Daoy (cell line): ENCODE data around the gene NDUFA5. TPM values are rescaled to one million over a fixed set of nuclear protein-coding genes. Genes with fewer than 3 reads are reported as not detected.
"Not testable (repeated sequence)": the region's sequence is repeated elsewhere in the genome, so short reads cannot be mapped to it uniquely, and the experiment has no call there.

Source experiments
- DNase-seq: peaks from one replicate; pipeline ENCODE4 v3.0.0-alpha.2; 2015; ENCODE audit warnings: low read depth
- total RNA-seq: library from RNA; depleted of rRNA; stranded (reverse); fragments of >200 nt; shearing (Covaris generic); gene quantifications from 2 replicates; pipeline ENCODE4 v1.2.3, GENCODE V29; 2014

Gene NDUFA5
- total RNA-seq, 1 experiment from 2014 or later, result 149 TPM

DNA sequence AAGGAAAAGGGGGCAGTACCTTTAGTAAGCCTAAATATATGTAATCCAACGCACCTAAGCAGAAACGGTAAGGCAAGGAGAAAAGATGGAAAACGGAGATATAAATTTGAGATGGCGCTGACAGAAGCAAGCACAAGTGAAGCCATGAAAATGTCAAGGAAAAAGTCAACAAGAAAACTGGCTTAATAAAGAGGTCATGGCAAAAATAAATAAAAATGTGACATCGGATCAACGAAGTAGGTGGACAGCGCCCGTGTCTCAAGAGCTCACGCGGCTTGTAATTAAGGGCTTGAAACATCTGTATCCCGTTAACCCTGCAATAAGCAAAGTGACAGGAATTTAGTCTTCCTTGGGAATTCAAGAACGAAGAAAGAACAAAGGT lies 611 bp downstream of the NDUFA5 start:
- DNase-seq, result no peak

DNA sequence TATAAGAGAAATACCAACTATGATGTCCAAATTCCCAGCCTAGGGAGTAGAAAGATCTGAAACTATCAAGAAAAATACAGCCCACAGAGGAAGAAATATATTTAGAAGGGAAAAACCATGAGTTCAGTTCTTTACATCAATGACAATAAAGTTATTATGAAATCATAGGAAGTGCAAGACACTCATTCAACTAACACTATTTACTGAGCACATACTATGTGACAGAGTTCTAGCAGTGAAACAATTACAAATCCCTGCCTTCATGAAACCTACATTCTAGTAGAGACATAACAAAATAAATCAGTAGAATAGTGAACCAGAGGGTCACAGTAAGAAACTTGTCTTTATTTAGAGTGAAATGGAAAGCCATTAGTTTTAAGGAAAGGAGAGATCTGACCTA lies 2.1 kb downstream of the NDUFA5 start:
- no peak for DNase-seq

DNA sequence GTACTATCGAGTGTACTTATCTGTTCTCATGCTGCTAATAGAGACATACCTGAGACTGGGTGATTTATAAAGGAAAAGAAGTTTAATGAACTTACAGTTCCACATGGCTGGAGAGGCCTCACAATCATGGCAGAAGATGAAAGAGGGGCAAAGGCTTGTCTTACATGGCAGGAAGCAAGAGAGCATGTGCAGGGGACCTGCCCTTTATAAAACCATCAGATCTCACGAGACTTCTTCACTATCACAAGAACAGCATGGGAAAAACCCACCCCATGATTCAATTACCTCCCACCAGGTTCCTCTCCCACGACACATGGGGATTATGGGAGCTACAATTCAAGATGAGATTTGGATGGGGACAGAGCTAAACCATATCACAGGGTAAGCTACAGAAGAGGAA lies 4.5 kb downstream of the NDUFA5 start:
- DNase-seq, result no peak

DNA sequence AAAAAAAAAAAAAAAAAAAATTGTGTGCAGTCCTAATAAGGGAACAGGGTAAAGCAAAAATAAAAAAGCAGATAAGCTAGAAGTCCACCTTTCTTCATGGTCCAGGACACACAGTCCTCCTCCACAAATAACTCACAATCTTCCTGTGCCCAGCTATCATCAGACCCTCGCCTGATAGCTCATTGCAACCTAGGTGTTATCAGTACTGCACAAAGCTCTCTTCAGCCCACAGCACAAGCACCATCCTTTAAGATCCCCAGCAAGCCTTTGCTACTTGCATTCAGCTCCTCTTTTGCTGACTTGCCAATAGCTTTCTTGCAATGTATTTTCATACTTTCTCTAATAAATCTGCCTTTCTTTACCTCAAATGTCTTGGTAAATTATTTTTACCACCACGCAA lies 5.0 kb downstream of the NDUFA5 start:
- no peak for DNase-seq

DNA sequence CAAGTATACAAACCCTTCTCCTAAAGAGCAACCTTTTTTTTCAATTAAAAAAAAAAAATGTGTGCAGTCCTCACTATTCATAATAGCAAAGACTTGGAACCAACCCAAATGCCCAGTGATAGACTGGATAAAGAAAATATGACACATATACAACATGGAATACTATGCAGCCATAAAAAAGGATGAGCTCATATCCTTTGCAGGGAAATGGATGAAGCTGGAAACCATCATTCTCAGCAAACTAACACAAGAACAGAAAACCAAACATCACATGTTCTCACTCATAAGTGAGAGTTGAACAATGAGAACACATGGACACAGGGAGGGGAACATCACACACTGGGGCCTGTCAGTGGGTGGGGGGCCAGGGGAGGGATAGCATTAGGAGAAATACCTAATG lies 5.5 kb downstream of the NDUFA5 start:
- DNase-seq, result not testable (repeated sequence)

DNA sequence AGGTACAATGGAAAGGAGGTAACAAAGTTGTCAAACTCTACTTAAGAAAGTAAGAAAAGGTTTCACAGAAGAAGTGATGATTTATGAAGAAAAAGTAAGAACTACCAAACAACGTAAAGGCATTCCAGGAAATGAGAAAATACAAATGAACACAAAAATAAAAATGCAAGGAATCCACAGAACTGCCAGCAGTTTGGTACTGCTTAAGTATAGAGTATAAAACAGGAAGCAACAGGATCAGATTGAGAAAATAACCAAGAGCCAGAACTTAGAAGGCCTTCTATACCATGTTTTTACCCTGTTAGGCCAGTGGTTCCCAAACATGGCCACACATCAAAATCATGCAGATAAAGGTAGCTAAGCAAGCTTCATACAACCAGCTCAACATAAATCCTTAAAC lies 9.2 kb downstream of the NDUFA5 start:
- no peak for DNase-seq

DNA sequence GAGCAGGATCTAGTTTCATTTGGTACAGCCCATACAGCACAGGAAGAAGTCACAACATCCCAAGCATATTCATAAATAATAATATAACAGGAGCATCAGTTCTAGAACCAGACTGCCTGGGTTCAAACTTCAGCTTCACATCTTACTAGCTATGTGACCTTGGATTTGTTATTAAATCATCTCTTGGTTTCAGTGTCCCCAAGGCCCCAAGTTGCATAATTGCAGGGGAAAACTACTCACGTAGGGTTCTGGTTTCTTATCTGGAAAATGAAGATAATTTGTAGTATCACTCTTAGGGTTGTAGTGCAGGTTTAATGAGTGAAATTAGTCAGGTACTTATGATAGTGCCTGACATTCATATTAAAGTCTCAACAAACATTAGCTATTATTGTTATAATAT lies 17.7 kb downstream of the NDUFA5 start:
- DNase-seq, result no peak

DNA sequence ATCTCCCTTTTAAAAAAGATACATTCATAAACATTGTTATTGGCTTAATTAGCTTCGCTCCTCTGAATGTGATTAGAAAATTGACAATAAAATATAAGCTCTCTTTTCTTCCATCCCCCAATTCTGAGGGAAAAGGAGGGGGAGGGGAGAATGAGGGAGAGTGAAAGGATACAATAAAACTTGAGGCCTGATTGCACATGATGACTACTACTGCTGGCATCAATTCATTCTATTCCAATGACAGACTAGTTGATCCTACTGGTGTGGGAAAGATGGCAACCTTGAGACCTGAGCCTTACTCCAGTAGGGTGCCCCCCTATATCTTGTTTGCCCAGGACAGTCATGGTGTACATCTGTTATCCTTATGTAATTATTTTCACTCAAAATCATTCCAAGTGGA lies 18.7 kb downstream of the NDUFA5 start:
- peak; percentile 20 for DNase-seq

DNA sequence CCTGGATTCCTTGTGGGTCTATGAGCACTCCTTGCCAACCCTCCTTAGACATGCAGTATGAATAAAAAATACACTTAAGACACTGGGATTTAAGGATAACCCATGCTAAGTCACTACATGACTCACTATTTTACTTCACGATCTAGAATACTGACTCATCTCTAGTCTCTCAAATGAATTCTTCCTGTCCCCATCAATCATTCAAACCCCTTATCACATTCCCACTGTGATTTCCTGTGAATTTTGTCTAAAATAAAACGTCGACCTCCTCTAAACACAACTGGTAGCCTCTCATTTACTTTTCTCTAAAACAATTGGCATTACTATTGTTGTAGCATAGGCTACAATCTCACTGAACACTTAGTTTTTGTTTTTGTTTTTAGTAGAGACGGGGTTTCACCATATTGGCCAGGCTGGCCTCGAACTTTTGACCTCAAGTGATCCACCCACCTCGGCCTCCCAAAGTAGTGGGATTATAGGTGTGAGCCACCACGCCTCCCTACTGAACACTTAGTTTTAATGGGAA lies 19.4 kb downstream of the NDUFA5 start:
- peak; percentile 71 for DNase-seq

DNA sequence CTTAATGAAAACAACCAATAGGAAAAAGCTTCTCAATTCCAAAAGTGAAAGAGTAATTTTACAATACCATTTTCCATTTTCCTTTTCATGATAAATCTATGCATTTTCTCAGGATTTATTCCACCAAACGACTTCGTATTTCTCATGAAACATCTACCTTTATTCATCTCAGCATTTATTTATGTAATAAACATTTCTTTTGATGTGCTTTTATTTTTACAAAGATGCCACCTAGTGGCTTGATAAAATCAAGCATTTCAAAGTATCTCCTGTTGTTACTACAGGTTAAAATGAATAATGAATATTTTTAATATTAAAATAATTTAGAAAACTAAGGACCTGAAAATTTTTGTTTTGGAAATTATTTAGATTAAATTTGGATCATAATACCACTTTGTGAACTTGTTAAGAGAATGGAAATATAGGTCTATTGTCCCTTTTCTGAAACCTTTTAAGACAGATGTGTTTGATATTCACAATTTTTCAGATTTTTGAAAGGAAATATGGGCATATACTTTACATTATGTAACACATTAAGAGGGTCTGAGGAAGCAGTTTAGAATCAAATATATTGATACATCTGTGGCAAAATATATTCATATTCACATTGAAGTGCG lies 20.5 kb downstream of the NDUFA5 start:
- no peak for DNase-seq

DNA sequence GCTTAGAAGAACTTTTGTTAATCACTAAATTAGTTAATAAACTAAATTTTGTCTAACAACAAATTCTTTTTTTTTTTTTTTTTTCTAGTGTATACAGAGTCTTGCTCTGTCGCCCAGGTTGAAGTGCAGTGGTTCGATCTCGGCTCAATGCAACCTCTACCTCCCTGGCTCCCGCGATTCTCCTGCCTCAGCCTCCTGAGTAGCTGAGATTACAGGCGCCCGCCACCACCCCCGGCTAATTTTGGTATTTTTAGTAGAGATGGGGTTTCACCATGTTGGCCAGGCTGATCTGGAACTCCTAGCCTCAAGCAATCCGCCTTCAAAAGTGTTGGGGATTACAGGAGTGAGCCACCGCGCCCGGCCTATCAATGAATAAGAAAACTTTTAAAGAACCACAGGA lies 22.1 kb downstream of the NDUFA5 start:
- DNase-seq, result no peak

DNA sequence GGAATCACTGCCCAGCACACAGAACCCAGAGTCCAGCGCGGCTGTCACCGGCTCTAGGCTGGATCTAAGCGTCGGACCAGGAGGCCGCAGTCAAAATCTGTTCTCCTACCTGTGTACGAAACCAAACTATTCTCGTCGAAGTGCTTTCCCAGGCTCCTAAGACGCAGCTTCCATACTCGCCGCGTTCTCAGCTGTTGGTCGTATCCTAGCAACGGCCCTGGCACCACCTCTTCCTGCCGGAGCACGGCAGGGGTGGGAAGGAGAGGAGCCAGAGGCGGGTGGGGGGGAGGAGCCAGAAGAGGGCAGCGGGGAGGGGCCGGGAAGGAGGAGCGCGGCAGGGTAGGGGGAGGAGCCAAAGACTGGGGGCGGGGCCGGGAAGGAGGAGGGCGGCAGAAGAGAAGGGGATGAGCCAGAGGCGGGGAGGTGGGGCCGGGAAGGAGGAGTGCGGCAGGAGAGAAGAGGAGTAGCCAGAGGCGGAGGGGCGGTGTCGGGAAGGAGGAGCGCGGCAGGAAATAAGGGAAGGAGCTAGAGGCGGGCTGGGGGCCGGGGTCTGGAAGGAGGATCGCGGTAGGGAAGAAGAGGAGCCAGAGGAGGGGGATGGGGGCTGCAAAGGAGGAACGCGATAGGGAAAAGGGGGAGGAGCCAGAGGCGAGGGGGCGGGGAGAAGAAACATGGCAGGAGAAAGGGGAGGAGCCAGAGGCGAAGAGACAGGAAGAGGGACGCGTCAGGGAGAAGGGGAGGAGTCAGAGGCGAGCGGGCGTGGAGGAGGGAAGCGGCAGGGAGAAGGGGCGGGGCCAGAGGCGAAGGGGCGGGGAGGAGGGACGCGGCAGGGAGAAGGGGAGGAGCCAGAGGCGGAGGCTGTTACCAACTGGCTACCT lies 23.0 kb downstream of the NDUFA5 start, which contains the start of gene IQUB:
TSS of gene IQUB (minus strand) at position 213 of the 878 bp plus-strand sequence. CDS start 22,255 bp downstream, outside the sequence.
- peak; percentile 100 for DNase-seq

DNA sequence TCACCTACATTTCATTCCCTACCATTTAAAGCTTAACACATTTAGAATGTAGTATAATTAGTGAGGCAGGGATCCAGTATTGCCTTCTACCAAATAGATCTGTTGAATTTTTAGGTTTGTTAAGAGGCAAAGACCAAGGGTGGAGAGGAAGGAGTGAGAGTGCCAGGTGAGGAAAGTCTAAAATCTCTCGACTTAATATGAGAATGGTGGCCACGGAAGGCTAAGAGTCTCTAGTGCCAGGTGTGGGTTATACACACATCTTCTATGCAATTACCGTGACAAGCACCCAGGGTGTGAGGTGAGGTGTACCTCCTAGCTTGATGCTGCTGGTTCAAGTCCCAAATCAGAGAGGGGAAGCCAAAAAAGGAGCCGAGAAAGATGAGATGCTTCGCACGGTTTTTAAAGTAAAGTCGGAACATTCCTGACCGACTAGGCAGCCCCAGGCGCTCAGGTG lies 23.7 kb downstream of the NDUFA5 start:
- DNase-seq, result no peak

DNA sequence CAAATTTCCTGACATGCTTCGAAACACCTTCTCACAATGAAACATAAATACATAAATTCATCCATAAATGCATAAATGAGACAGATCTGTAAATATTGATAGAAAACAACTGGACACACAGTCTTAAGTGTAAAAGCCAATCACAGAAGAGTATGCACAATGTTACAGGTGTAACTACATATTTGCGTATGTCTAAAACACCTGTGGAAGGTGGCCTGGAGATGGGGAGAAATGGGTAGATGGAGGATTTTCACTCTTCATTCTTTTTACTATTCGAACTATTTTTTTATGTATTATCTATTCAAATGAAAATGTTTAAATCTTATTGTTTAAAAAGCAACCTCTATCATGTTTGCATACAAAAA lies 24.1 kb downstream of the NDUFA5 start:
- DNase-seq, result no peak

DNA sequence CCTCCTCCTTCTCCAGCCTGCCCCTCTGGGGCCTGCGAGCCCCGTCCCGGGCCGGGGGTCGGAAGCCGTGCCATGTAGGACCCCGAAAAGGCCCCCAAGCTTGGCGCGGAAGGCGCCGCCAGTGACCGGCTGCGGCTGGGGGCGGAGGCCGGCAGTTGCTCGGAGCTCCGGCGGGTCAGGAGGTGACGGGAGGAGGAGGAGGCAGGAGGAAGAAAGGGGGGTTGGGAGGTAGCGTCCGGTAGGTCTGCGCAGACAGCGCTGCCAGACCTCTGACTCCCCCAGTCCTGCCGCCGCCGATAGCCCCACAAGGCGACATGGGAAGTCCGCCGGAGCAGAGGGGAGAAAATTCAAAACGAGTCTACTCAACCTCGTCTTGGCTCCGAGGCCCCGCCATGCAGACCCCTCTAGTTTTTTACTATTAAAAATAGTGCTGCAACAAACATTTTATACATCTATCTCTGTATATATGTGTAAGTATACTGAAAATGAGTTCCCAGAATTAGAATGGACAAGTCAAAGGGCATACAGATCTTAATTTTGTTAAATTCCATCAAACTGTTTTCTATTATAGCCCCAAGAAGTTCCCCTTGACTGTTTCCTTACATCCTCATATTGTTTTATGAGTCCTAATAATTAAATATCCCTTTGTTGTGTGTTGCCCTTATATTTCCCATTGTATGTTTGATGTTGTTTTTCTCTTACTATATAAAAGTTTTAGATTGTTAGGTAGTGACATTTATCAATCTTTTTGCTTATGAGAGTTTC lies 24.6 kb downstream of the NDUFA5 start:
- DNase-seq, result peak; percentile 37

DNA sequence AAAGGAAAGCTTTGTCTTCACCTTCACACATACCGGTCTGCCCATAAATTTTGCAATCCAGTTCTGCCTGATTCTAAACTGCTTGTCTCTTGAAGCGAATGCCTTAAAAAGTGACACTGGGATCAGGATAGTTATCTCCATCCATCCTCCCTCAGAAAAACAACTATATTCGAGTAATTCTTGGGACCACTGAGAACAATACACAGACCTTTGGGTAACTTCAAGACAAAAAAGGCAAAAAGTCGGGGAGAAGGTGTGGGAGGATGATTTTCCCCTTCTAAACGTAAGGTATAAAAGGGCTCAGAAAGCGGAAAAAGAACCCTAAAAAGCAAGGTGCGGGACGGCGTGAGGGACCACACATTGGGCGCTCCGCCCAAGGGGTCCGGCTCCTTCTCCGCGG lies 25.3 kb downstream of the NDUFA5 start:
- DNase-seq, result not testable (repeated sequence)

DNA sequence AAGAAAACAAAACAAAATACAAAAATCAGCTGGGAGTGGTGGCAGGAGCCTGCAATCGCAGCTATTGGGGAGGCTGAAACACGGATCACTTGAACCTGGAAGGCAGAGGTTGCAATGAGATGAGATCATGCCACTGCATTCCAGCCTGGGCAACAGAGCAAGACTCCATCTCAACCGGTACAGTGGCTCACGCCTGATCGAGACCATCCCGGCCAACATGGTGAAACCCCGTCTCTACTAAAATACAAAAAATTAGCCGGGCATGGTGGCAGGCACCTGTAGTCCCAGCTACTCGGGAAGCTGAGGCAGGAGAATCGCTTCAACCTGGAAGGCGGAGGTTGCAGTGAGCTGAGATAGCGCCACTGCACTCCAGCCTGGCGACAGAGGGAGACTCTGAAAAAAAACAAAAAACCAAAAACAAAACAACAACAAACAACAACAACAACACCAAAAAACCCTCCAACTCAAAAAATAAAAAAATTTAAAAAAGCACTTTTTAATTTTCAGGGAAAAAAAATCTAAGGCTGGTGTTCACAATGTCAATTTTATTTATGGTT lies 27.5 kb downstream of the NDUFA5 start:
- DNase-seq, result not testable (repeated sequence)

DNA sequence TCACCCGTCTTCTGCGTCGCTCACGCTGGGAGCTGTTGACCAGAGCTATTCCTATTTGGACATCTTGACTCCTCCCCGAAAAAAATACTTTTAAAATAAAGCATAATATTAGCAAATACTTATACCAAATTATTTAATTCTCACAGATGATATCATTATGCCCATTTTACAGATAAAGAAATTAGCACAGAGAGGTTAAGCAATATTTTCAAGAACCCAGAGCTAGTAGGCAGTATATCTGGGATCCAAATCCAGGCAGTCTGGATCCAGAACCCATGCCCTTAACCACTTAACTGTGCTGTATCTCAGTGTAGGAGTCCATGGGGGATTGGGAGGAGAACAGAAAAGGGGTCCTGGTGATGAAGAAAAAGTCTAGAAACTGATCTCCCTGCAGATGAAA lies 29.4 kb downstream of the NDUFA5 start:
- DNase-seq, result no peak

DNA sequence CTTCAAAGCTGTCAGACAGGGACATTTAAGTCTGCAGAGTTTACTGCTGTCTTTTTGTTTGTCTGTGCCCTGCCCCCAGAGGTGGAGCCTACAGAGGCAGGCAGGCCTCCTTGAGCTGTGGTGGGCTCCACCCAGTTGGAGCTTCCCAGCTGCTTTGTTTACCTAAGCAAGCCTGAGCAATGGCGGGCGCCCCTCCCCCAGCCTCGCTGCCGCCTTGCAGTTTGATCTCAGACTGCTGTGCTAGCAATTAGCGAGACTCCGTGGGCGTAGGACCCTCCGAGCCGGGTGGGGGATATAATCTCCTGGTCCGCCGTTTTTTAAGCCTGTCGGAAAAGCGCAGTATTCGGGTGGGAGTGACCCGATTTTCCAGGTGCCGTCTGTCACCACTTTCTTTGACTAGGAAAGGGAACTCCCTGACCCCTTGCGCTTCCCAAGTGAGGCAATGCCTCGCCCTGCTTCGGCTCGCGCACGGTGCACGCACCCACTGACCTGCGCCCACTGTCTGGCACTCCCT lies 29.8 kb downstream of the NDUFA5 start:
- DNase-seq, result not testable (repeated sequence)

DNA sequence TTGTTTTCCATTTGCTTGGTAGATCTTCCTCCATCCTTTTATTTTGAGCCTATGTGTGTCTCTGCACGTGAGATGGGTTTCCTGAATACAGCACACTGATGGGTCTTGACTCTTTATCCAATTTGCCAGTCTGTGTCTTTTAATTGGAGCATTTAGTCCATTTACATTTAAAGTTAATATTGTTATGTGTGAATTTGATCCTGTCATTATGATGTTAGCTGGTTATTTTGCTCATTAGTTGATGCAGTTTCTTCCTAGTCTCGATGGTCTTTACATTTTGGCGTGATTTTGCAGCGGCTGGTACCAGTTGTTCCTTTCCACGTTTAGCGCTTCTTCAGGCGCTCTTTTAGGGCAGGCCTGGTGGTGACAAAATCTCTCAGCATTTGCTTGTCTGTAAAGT lies 31.1 kb downstream of the NDUFA5 start:
- not testable (repeated sequence) for DNase-seq

DNA sequence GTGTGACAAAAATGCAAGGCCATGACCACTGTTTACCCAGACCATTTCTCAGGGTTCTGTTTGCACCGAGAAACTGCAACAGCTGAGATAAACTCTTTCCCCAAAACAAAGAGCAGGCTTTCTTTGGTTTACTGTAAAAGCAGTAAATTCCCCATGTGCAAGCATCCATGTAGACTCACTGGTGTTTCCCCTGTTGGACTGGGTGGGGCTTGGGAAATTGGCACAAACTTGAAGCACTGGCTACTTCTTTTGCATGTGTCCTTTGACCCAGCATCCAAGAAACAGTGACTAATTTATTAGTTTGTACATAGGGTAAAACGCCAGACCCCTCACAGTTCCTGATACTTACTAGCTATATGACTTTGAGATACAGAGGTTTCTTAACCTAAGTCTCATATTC lies 35.6 kb downstream of the NDUFA5 start:
- DNase-seq, result no peak

DNA sequence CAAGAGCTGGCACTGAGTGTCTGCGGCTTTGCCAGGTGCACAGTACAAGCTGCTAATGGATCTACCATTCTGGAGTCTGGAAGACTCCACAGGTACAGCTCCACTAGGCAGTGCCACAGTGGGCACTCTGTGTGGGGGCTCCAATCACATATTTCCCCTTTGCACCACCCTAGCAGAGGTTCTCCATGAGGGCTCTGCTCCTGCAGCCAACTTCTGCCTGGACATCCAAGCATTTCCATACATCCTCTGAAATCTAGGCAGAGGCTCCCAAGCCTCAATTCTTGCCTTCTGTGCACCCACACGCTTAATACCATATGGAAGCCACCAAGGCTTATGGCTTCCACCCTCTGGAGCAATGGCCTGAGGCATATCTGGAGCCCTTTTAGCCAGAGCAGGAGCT lies 52.4 kb downstream of the NDUFA5 start:
- DNase-seq, result no peak
